ENCODE results near the gene RAB44. TPM values are rescaled to one million over a fixed set of nuclear protein-coding genes. Genes with fewer than 3 reads are reported as not detected.

The RAB44 gene
- total and polyA plus RNA-seq, 8 donors, result 0.15 to 2.5 (median 0.23) TPM; not detected in 3

DNA sequence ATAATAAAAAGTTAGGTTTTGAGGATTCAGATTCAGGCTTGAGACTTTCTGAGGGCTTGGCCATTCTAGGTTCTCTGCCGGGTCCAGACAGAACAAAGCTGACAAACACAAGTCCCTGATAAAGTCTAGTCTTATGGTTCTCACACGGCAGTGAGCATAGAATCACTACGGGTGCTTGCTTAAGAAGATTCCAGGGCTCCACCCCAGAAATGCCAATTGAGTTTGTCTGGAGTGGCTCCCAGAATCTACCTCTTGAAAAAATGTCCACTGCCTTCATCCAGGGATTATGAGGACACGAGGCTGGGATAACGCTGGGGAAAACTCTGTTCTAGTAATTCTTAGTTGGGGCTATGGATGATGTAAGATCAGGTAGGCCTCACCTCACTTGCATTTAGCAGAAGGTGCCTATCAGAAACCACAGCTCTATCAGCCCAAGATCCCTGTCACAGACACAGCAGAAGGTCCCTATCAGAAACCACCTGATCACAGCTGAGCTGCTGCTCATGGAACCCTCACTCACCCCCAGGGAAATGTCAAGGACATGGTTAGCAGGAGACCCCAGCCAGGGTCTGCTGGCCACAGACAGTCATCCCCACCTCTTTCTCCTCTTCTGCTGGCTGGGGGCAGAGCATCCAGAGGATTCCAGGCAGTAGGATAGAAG lies 52.3 kb downstream of the RAB44 start:
- intact Hi-C loops (cut with DNase I; ENCODE audit: low total_unique reads), result loop anchor here (10.0 kb wide), 1 partner anchor 125 kb away; no protein-coding TSS in a partner anchor
- TF ChIP-seq POLR2AphosphoS5 (IDR thresholded peaks at IDR 0.05), result no peak
- TF ChIP-seq POLR2A (IDR thresholded peaks at IDR 0.05), result no peak
- no peak for TF ChIP-seq EP300 (IDR thresholded peaks at IDR 0.05)

GRCh38 chr6:36751091-36751490 lies 53.5 kb downstream of the RAB44 start:
- H3K27me3 ChIP-seq, result no peaks in the 10 kb centered on the region
- 92 to 98% (median 95%) methylated on average over 3 of the region's 3 CpGs for WGBS, 5 donors
- intact Hi-C loops (cut with DNase I; ENCODE audit: low total_unique reads), result loop anchor here (10.0 kb wide), 1 partner anchor 126 kb away; no protein-coding TSS in a partner anchor
- peaks cover 0 to 34% (median 14%) of the 10 kb centered on the region in 4 donors for H3K4me1 ChIP-seq
- H3K4me3 ChIP-seq, result no peak overlapping the region
- TF ChIP-seq POLR2AphosphoS5 (IDR thresholded peaks at IDR 0.05), result no peak
- TF ChIP-seq POLR2A (IDR thresholded peaks at IDR 0.05), result no peak
- H3K27ac ChIP-seq, result no peak overlapping the region
- no peaks in the 10 kb centered on the region for H3K36me3 ChIP-seq
- no peak for DNase-seq
- H3K9me3 ChIP-seq, result peaks cover 0 to 24% (median 16%) of the 10 kb centered on the region in 4 donors

More for the DNA sequence above, 52.3 kb downstream of the RAB44 start:
- Histone ChIP-seq H3K27me3 (no peaks in the 10 kb centered on the region), H3K9me3 (peaks cover 0 to 24% (median 16%) of the 10 kb centered on the region in 4 donors), H3K4me3 (no peak overlapping the region), H3K4me1 (peaks cover 0 to 24% (median 8%) of the 10 kb centered on the region in 4 donors), H3K27ac (no peak overlapping the region), H3K36me3 (no peaks in the 10 kb centered on the region)
- no peak for DNase-seq
- 57 to 83% (median 63%) methylated on average over 5 of the region's 5 CpGs for WGBS, 5 donors

DNA sequence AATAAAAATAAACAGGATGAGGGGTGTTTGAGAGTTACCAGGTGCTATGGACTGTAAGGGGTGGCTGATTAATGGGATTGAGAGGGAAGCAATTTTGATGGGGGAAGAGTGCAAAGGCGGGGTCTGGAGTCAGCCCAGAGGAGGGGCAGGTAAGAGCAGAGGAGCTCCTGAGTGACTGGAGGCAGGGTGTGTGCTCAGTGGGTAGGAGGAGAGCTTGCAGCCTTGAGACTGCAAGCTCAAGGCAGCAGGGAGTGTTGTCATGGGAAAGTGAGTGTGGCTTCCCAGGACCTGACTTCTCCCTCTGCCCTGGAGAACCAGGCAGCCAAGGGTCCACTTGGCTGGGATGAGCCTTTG lies 54.2 kb downstream of the RAB44 start:
- H3K9me3 ChIP-seq, result peaks cover 0 to 24% (median 16%) of the 10 kb centered on the region in 4 donors
- no peak overlapping the region for H3K4me3 ChIP-seq
- WGBS, 5 donors, result 6 to 94% (median 36%) methylated on average over 1 of the region's 1 CpG
- H3K36me3 ChIP-seq, result no peaks in the 10 kb centered on the region
- H3K27ac ChIP-seq, result peak overlapping the region in 3 of 5 donors; percentile 25 to 62 (median 60)
- peaks cover 0 to 42% (median 19%) of the 10 kb centered on the region in 4 donors for H3K4me1 ChIP-seq
- intact Hi-C loops (cut with DNase I; ENCODE audit: low total_unique reads), result loop anchor here (10.0 kb wide), 1 partner anchor 127 kb away; no protein-coding TSS in a partner anchor
- TF ChIP-seq POLR2AphosphoS5 (IDR thresholded peaks at IDR 0.05), result no peak
- TF ChIP-seq, protein P1, sequence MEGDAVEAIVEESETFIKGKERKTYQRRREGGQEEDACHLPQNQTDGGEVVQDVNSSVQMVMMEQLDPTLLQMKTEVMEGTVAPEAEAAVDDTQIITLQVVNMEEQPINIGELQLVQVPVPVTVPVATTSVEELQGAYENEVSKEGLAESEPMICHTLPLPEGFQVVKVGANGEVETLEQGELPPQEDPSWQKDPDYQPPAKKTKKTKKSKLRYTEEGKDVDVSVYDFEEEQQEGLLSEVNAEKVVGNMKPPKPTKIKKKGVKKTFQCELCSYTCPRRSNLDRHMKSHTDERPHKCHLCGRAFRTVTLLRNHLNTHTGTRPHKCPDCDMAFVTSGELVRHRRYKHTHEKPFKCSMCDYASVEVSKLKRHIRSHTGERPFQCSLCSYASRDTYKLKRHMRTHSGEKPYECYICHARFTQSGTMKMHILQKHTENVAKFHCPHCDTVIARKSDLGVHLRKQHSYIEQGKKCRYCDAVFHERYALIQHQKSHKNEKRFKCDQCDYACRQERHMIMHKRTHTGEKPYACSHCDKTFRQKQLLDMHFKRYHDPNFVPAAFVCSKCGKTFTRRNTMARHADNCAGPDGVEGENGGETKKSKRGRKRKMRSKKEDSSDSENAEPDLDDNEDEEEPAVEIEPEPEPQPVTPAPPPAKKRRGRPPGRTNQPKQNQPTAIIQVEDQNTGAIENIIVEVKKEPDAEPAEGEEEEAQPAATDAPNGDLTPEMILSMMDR (IDR thresholded peaks at IDR 0.05), result no peak
- TF ChIP-seq POLR2A (IDR thresholded peaks at IDR 0.05), result no peak
- no peak for TF ChIP-seq EP300 (IDR thresholded peaks at IDR 0.05)
- no peaks in the 10 kb centered on the region for H3K27me3 ChIP-seq
- no peak for DNase-seq

DNA sequence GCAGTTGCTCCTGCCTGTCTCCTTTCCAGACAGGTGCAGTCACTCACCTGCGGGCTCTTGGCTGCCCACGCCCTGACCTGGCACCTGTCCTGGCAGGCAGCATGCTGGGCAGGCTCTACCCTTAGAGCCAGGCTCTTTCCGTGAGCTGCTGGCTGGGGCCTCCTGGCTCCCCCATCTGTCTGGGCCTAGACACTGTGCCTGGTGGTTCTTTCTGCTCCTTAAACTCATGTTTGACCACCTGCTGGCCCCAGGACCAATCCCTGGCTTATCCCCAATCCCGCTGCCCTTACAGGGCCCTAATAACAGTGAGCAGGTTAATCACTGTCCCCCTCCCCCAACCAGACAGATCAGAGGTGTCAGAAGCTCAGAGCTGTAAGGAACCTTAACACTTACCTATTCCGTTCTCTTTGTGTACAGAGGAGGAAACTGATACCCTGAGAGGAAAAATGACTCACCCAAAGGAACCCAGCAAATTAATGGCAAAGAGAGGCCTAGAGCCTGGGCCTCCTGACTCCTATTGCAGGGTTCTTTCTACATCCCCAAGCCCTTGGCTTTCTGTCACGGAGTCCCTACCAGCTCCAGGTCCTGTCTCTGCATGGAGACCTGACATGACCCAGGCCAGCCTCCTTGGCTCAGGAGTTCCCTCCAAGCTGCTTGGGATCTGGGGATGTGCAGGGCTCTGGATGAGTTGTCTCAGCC lies 54.7 kb downstream of the RAB44 start:
- H3K4me1 ChIP-seq, result peaks cover 0 to 47% (median 21%) of the 10 kb centered on the region in 4 donors
- H3K27ac ChIP-seq, result peak overlapping the region in 3 of 5 donors; percentile 25 to 62 (median 60)
- TF ChIP-seq POLR2AphosphoS5 (IDR thresholded peaks at IDR 0.05), result no peak
- TF ChIP-seq, protein P1 (IDR thresholded peaks at IDR 0.05), result no peak
- no peak for TF ChIP-seq EP300 (IDR thresholded peaks at IDR 0.05)
- no peak for TF ChIP-seq POLR2A (IDR thresholded peaks at IDR 0.05)
- no peaks in the 10 kb centered on the region for H3K36me3 ChIP-seq
- intact Hi-C loops (cut with DNase I; ENCODE audit: low total_unique reads), result loop anchor here (10.0 kb wide), 1 partner anchor 128 kb away; no protein-coding TSS in a partner anchor
- H3K4me3 ChIP-seq, result no peak overlapping the region
- DNase-seq, result peak in 1 of 2 donors; percentile 54
- no peaks in the 10 kb centered on the region for H3K27me3 ChIP-seq
- 52 to 87% (median 59%) methylated on average over 6 of the region's 6 CpGs for WGBS, 5 donors
- peaks cover 0 to 24% (median 16%) of the 10 kb centered on the region in 4 donors for H3K9me3 ChIP-seq

DNA sequence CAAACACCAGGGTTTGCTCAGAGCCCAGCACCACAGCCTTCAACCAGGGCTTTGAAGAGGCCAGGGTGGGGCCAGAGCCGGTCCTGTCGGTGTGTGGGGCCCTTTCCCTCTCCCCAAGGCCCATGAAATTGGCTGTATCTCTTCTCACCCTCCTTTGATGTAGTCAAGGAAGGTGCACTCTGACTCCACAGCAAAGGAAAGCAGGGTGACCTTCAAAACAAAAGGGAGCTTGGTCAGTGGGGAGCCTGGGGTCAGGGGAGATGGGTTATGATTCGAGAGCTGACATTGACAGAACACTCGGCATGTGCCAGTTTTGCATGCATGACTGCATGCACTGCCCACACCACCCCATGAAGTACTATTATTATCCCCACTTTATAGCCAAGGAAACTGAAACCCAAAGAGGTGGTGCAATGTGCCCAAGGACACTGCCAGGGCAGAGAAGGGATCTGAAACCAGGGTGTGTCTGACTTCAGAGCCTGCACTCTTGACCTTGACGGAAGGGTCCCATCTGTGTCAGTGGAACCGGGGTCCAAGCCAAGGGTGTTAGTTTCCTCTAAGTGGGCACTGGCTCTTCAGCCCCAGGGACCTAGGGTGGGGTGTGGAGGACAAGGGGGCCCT lies 55.4 kb downstream of the RAB44 start:
- no peaks in the 10 kb centered on the region for H3K27me3 ChIP-seq
- H3K4me1 ChIP-seq, result peaks cover 0 to 53% (median 22%) of the 10 kb centered on the region in 4 donors
- peaks cover 0 to 24% (median 16%) of the 10 kb centered on the region in 4 donors for H3K9me3 ChIP-seq
- peak overlapping the region in 3 of 5 donors; percentile 25 to 62 (median 60) for H3K27ac ChIP-seq
- TF ChIP-seq EP300 (IDR thresholded peaks at IDR 0.05) (no peak), POLR2A (IDR thresholded peaks at IDR 0.05) (no peak), POLR2AphosphoS5 (IDR thresholded peaks at IDR 0.05) (no peak)
- TF ChIP-seq, protein P1 (IDR thresholded peaks at IDR 0.05), result no peak
- H3K4me3 ChIP-seq, result no peak overlapping the region
- no peak for DNase-seq
- WGBS, 5 donors, result 71 to 94% (median 80%) methylated on average over 6 of the region's 6 CpGs
- intact Hi-C loops (cut with DNase I; ENCODE audit: low total_unique reads), result loop anchor here (10.0 kb wide), 1 partner anchor 128 kb away; no protein-coding TSS in a partner anchor
- H3K36me3 ChIP-seq, result no peaks in the 10 kb centered on the region

Data from stomach (tissue), 9 donors.